Raji (cell line): ENCODE results near the gene SCAI.

Source experiments
- POLR2A ChIP-seq: IDR thresholded peaks from 2 replicates; pipeline ENCODE4 v1.6.1; 2011; ENCODE audit warnings: low read depth, low read length, control low read depth; ENCODE audit not compliant: insufficient read depth

SCAI gene

GRCh38 chr9:125153712-125154367, 10.5 kb upstream of the SCAI start:
- TF ChIP-seq POLR2A = no peak

GRCh38 chr9:125151730-125152129, 8.4 kb upstream of the SCAI start:
- no peak for TF ChIP-seq POLR2A

- TF ChIP-seq POLR2A = no peak
Observed at GRCh38 chr9:125150349-125151245, 7.3 kb upstream of the SCAI start.

GRCh38 chr9:125147401-125147951, 4.1 kb upstream of the SCAI start:
- TF ChIP-seq POLR2A = no peak

GRCh38 chr9:125146247-125146646, 2.9 kb upstream of the SCAI start:
- TF ChIP-seq POLR2A = no peak

GRCh38 chr9:125145425-125145824, 2.1 kb upstream of the SCAI start:
- no peak for TF ChIP-seq POLR2A

- TF ChIP-seq POLR2A = no peak
Observed at GRCh38 chr9:125142560-125143376, 560 bp downstream of the SCAI start.

GRCh38 chr9:125141751-125142150, 1.6 kb downstream of the SCAI start:
- TF ChIP-seq POLR2A = no peak

- TF ChIP-seq POLR2A = no peak
Observed at GRCh38 chr9:125141251-125141650, 2.1 kb downstream of the SCAI start.

GRCh38 chr9:125140576-125140975, 2.8 kb downstream of the SCAI start:
- no peak for TF ChIP-seq POLR2A

- no peak for TF ChIP-seq POLR2A
Observed at GRCh38 chr9:125137200-125137599, 6.1 kb downstream of the SCAI start.

- TF ChIP-seq POLR2A = no peak
Observed at GRCh38 chr9:125134976-125135375, 8.4 kb downstream of the SCAI start.

GRCh38 chr9:125133403-125134329, 9.7 kb downstream of the SCAI start:
- TF ChIP-seq POLR2A = no peak

GRCh38 chr9:125131778-125132177, 11.6 kb downstream of the SCAI start:
- TF ChIP-seq POLR2A = no peak
